Activated CD4-positive, alpha-beta T cell treated with anti-CD3 and anti-CD28 coated beads, Interleukin-2, amount 10 ng/mL, durations not matched to agents 7 days and 5 days (primary cell): ENCODE results near the gene SYT14. TPM values are rescaled to one million over a fixed set of nuclear protein-coding genes. Genes with fewer than 3 reads are reported as not detected.
"Not testable (repeated sequence)": the region's sequence is repeated elsewhere in the genome, so short reads cannot be mapped to it uniquely, and the experiment has no call there.

Source experiments
- CTCF ChIA-PET: fragments of 350-600 bp; sonication (Branson Sonifier 250); formaldehyde crosslinking; loops from one replicate; lab custom pipeline; 2021; ENCODE audit warnings: antibody characterized with exemption; lab: Charles Lee
- POLR2A ChIA-PET: fragments of 350-600 bp; sonication (Branson Sonifier 250); formaldehyde crosslinking; loops from one replicate; lab custom pipeline; 2021; ENCODE audit warnings: antibody characterized with exemption; lab: Charles Lee
- DNase-seq: peaks from one replicate; pipeline ENCODE4 v3.0.0-alpha.2; 2020
- H3K27ac Mint-ChIP-seq: one replicate; pipeline ENCODE4 v1.8.0; 2021; ENCODE audit warnings: mild to moderate bottlenecking, moderate library complexity, mixed read lengths
- H3K27me3 Mint-ChIP-seq: one replicate; pipeline ENCODE4 v1.8.0; 2021; ENCODE audit warnings: mixed read lengths
- H3K36me3 Mint-ChIP-seq: one replicate; pipeline ENCODE4 v1.8.0; 2021; ENCODE audit warnings: low read depth, mixed read lengths
- H3K4me1 Mint-ChIP-seq: one replicate; pipeline ENCODE4 v1.8.0; 2021; ENCODE audit warnings: mixed read lengths
- H3K4me3 Mint-ChIP-seq: one replicate; pipeline ENCODE4 v1.8.0; 2021; ENCODE audit warnings: mild to moderate bottlenecking, moderate library complexity, mixed read lengths
- H3K9me3 Mint-ChIP-seq: one replicate; pipeline ENCODE4 v1.8.0; 2021; ENCODE audit warnings: mixed read lengths
- total RNA-seq, 2 experiments: library from RNA; stranded (reverse); gene quantifications; one replicate each; pipeline ENCODE4 v1.2.3, GENCODE V29; 2021

Gene SYT14
- total RNA-seq, 2 experiments from 2014 or later: not detected

DNA sequence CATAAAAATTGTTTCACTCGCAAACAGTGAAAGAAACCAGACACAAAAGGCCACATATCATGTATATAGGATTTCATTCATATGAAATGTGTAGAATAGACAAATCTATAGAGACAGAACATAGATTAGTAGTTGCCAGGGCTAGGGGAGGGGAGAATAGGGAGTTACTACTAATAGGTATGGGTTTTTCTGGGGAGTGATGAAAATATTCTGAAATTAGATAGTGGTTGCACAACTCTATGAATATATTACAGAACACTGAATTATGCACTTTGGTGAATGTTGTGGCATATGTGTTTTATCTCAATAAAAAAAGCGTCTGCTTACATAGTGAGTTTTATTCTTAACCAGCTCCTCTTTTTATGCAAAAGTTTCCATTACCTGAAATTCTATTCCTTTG, 21.6 kb downstream of the SYT14 start:
- ChIA-PET POLR2A (no interaction called here), CTCF (no interaction called here)
- Mint-ChIP-seq H3K4me1 (no peaks in the 10 kb centered on the region), H3K4me3 (no peak overlapping the region), H3K36me3 (no peaks in the 10 kb centered on the region), H3K9me3 (no peaks in the 10 kb centered on the region), H3K27me3 (peaks cover 9% of the 10 kb centered on the region), H3K27ac (no peak overlapping the region)
- no peak for DNase-seq

DNA sequence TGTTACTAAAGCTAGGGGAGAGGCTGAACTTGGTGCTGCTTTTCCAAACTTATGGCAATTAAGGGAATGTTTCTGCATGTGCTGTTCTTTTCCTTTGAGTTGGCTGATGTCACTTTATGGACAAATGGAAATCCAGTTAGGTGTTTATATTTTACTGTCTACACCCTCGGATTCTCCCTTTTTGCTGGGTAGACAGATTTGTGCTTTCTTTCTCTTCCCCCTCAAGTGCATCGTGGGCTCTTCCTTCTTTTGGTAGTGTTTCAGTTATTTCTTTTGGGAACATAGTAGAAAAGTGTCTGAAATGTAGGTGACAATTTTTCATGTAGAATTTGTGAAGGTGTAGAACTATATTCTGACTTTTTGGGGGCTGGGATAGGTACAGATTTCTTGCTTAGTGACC, 22.9 kb downstream of the SYT14 start:
- POLR2A ChIA-PET: no interaction called here
- Mint-ChIP-seq H3K4me3 (no peak overlapping the region), H3K4me1 (no peaks in the 10 kb centered on the region), H3K36me3 (no peaks in the 10 kb centered on the region), H3K27me3 (peaks cover 9% of the 10 kb centered on the region), H3K9me3 (no peaks in the 10 kb centered on the region), H3K27ac (no peak overlapping the region)
- DNase-seq: no peak
- CTCF ChIA-PET: no interaction called here

DNA sequence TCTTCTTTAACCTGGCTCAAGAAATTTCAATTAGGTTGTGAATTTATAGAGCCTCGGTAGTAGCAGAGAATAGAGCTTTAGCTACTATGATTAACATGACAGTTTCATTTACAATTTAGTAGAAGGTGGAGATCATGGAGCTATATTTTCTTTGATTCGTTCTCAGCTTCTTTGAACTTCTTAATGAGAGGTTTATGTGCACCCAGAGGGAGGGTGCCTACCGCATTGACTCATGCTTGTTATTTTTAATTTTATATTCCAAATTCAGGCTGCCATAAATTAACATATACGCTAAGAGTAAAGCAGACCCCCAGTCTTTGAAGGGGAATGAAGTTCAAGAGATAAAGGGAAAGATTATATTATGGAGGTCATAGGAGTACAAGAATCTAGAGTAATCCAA, 24.4 kb downstream of the SYT14 start:
- POLR2A ChIA-PET: no interaction called here
- CTCF ChIA-PET: no interaction called here
- H3K4me3 Mint-ChIP-seq: no peak overlapping the region
- no peaks in the 10 kb centered on the region for H3K9me3 Mint-ChIP-seq
- no peaks in the 10 kb centered on the region for H3K4me1 Mint-ChIP-seq
- H3K27ac Mint-ChIP-seq: no peak overlapping the region
- H3K36me3 Mint-ChIP-seq: no peaks in the 10 kb centered on the region
- H3K27me3 Mint-ChIP-seq: peaks cover 9% of the 10 kb centered on the region
- DNase-seq: no peak

DNA sequence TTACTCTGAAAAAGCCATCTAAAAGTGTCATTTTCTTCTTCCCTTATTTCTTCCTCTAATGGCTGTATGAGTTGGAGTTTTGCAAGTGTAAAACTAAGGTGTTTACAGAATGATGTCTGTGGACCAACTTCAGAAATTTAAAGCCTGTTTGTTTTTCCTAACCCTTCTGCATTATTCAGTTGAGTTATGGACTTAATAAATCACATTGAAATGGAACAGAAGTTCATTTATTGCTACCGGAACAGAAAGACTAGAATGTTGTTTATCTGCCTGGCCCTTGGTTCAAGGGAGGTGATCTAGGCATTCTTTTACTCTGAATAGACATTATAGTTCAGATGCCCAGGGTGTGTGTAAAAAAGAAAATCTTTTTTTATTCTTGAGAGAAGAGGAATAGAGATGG, 24.8 kb downstream of the SYT14 start:
- POLR2A ChIA-PET: no interaction called here
- no peaks in the 10 kb centered on the region for H3K4me1 Mint-ChIP-seq
- H3K27me3 Mint-ChIP-seq: peaks cover 9% of the 10 kb centered on the region
- H3K4me3 Mint-ChIP-seq: no peak overlapping the region
- CTCF ChIA-PET: no interaction called here
- no peaks in the 10 kb centered on the region for H3K36me3 Mint-ChIP-seq
- no peak for DNase-seq
- H3K27ac Mint-ChIP-seq: no peak overlapping the region
- no peaks in the 10 kb centered on the region for H3K9me3 Mint-ChIP-seq

DNA sequence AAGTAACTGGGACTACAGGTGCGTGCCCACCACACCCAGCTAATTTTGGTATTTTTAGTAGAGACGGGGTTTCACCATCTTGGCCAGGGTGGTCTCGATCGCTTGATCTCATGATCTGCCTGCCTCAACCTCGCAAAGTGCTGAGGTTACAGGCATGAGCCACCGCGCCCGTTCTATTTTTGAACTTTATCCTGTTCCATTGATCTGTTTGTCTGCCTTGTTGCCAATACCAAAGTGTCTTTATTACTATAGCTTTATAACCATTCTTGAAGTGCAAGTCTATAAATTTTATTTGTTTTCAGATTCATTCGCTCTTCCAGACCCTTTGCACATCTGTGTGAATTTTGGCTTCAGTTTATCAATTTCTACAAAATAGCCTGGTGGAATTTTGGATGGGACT, 28.0 kb downstream of the SYT14 start:
- Mint-ChIP-seq H3K36me3 (no peaks in the 10 kb centered on the region), H3K9me3 (no peaks in the 10 kb centered on the region), H3K4me3 (no peak overlapping the region), H3K27me3 (peaks cover 8% of the 10 kb centered on the region), H3K4me1 (no peaks in the 10 kb centered on the region), H3K27ac (no peak overlapping the region)
- ChIA-PET POLR2A (no interaction called here), CTCF (no interaction called here)
- no peak for DNase-seq

DNA sequence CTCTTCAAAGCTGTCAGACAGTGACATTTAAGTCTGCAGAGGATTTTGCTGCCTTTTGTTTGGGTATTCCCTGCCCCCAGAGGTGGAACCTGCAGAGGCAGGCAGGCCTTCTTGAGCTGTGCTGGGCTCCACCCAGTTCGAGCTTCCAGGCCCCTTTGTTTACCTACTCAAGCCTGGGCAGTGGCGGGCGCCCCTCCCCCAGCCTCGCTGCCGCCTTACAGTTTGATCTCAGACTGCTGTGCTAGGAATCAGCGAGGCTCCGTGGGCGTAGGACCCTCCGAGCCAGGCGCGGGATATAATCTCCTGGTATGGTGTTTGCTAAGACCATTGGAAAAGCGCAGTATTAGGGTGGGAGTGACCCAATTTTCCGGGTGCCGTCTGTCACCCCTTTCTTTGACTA, 40.7 kb downstream of the SYT14 start:
- H3K4me3 Mint-ChIP-seq, H3K27ac Mint-ChIP-seq, DNase-seq, H3K27me3 Mint-ChIP-seq, H3K4me1 Mint-ChIP-seq, CTCF ChIA-PET, POLR2A ChIA-PET, H3K36me3 Mint-ChIP-seq, H3K9me3 Mint-ChIP-seq: not testable (repeated sequence)

DNA sequence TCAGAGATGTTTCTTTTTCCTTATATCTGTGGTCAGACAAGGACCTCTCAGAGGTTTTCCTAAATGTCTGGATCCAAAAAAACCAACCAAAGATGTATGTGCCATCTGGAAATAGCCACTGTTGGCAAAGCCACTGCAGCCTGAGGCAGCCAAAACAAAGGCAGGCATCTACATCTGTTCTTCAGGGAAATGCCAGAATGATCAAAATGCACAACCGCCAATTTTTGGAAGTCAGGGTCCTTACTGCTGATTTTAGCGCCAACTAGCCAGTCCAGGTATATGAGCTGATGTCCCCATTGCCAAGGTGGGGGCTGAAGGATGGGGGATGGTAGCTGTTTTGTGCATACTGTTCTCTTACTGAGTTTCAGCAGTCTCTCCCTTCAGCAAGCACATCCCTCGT, 45.9 kb downstream of the SYT14 start:
- no peak for DNase-seq
- CTCF ChIA-PET: no interaction called here
- Mint-ChIP-seq H3K36me3 (no peaks in the 10 kb centered on the region), H3K9me3 (no peaks in the 10 kb centered on the region), H3K27ac (no peak overlapping the region), H3K4me1 (no peaks in the 10 kb centered on the region), H3K27me3 (peaks cover 9% of the 10 kb centered on the region), H3K4me3 (no peak overlapping the region)
- POLR2A ChIA-PET: interaction anchor here (0.6 kb wide), 1 partner anchor 9 kb away, joined by 4 read pairs; no protein-coding TSS in a partner anchor

DNA sequence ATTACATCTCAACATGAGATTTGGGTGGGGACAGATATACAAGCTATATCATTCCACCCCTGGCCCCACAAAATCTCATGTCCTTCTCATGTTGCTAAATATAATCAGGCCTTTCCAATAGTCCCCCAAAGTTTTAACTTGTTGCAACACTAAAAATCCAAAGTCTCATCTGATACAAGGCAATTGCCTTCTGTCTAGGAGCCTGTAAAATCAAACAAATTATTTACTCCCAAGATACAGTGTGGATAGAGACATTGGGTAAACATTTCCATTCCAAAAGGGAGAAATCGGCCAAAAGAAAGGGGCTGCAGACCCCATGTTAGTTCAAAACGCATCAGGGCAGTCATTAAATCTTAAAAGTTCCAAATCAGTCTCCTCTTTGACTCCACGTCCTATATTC, 47.0 kb downstream of the SYT14 start:
- no peak for DNase-seq
- no peaks in the 10 kb centered on the region for H3K36me3 Mint-ChIP-seq
- H3K9me3 Mint-ChIP-seq: no peaks in the 10 kb centered on the region
- no peak overlapping the region for H3K4me3 Mint-ChIP-seq
- H3K4me1 Mint-ChIP-seq: no peaks in the 10 kb centered on the region
- H3K27me3 Mint-ChIP-seq: peaks cover 11% of the 10 kb centered on the region
- POLR2A ChIA-PET: no interaction called here
- CTCF ChIA-PET: no interaction called here
- no peak overlapping the region for H3K27ac Mint-ChIP-seq

DNA sequence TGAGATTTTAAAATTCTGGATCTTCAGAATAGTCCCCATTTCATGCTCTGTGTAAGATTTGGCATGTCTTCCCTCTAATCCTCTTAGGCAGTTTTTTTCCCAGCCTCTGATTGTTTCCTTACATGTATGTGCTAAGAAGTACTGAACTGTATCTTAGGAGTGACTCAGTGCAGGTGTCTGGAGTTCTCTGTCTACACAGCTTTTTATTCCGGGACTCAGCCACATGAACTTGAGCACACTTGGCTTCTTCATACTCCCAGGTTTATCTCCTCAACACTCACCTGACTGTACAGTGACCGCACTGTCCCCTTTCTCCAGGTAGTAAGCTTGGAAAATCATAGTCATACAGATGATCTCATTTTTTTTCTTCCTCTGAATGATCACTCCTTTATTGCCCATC, 50.7 kb downstream of the SYT14 start:
- Mint-ChIP-seq H3K4me1 (no peaks in the 10 kb centered on the region), H3K27me3 (peaks cover 8% of the 10 kb centered on the region), H3K4me3 (no peak overlapping the region), H3K27ac (no peak overlapping the region), H3K36me3 (no peaks in the 10 kb centered on the region), H3K9me3 (no peaks in the 10 kb centered on the region)
- CTCF ChIA-PET: no interaction called here
- DNase-seq: no peak
- POLR2A ChIA-PET: no interaction called here

DNA sequence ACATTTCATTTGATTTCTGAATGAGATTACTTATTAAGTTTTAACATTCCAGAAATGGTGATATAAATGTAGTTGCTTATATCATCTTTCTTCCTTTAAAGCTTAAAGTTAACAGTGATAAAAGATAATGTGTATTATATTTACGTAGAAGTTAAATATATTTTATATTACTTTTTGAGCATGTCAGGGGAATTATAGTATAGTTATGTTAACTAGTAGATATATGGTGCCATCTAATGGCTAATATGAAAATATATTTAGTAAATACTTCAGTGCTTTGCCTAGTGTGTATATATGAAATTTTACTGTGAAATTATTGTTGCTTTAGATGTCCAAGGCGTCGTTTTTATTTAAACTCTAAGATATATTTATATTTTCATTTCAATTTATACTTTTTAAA, 51.5 kb downstream of the SYT14 start:
- H3K9me3 Mint-ChIP-seq: no peaks in the 10 kb centered on the region

DNA sequence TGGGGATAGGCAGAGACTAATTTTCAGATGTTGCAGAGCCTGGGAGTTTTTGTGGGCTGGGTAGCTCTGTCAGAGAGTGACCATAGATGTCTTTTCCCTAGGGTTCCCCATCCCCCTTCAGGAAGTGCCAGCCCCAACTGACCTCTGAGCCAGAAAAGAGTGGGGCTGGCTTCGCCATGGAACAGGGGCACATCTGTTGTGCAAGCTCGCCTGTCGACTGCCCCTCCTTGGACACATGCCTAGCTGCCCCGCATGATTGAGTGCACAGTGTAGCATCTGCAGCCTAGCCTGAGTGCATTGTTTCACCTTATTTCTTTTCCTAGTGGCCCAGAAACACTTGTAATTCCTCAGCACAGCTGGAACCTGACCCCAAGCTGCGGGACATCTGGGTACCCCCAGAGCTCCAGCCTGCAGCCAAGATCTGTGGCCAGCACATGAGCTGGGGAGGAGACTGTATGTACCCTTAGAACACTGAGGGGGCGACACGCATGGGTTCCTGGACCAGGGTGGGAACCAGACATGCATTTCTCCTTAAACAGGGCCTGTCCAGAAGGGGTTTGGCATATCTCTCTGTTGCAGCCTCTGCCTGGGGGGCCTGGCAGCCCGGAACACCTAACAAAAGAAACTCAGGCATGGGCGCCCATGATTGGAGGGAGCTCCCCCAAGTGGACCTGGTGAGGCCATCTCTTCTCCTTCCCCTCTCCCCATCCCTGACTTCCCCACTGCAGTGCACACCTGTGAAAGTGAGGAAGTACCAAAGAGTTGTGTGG, 55.2 kb downstream of the SYT14 start:
- Mint-ChIP-seq H3K4me3 (no peak overlapping the region), H3K9me3 (no peaks in the 10 kb centered on the region), H3K36me3 (no peaks in the 10 kb centered on the region), H3K4me1 (no peaks in the 10 kb centered on the region), H3K27me3 (peaks cover 9% of the 10 kb centered on the region), H3K27ac (no peak overlapping the region)
- ChIA-PET CTCF (no interaction called here), POLR2A (interaction anchor here (0.6 kb wide), 1 partner anchor 9 kb away, joined by 4 read pairs; no protein-coding TSS in a partner anchor)
- DNase-seq: no peak

More for the DNA sequence above, 51.5 kb downstream of the SYT14 start:
- Mint-ChIP-seq H3K36me3 (no peaks in the 10 kb centered on the region), H3K4me1 (no peaks in the 10 kb centered on the region), H3K27me3 (peaks cover 8% of the 10 kb centered on the region), H3K4me3 (no peak overlapping the region), H3K27ac (no peak overlapping the region)
- DNase-seq: no peak
- POLR2A ChIA-PET: no interaction called here
- CTCF ChIA-PET: no interaction called here

DNA sequence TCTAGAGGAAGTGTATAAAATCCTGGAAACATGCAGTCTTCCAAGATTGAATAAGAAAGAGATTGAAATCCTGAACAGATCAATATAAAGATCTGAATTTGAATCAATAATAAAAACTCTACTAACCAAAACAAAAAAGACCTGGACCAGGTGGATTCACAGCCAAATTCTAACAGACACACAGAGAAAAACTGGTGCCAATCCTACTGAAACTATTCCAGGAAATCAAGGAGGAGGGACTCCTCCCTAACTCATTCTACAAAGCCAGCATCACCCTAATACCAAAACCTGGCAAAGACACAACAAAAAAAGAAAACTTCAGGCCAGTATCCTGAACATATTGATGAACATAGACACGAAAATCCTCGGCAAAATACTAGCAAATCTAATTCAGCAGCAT, 58.3 kb downstream of the SYT14 start:
- CTCF ChIA-PET: no interaction called here
- Mint-ChIP-seq H3K27ac (no peak overlapping the region), H3K27me3 (peaks cover 5% of the 10 kb centered on the region), H3K4me3 (no peak overlapping the region), H3K36me3 (no peaks in the 10 kb centered on the region), H3K9me3 (no peaks in the 10 kb centered on the region), H3K4me1 (no peaks in the 10 kb centered on the region)
- POLR2A ChIA-PET: no interaction called here
- no peak for DNase-seq

DNA sequence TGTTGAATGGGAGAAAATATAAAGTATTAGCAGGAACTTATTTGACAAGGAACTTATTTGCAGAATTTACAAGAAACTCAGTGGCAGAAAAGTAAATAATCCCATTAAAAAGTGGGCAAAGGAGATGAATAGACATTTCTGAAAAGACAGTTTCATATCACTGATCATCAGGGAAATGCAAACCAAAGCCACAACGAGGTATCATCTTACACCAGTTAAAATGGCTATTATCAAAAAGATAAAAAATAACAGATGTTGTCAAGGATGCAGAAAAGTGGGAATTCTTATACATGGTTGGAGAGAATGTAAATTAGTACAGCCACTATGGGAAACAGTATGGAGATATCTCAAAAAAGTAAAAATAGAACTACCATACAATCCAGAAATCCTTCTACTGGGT, 61.0 kb downstream of the SYT14 start:
- Mint-ChIP-seq H3K36me3 (no peaks in the 10 kb centered on the region), H3K9me3 (no peaks in the 10 kb centered on the region), H3K27me3 (peaks cover 7% of the 10 kb centered on the region), H3K4me1 (no peaks in the 10 kb centered on the region), H3K4me3 (no peak overlapping the region), H3K27ac (no peak overlapping the region)
- CTCF ChIA-PET: no interaction called here
- DNase-seq: no peak
- POLR2A ChIA-PET: no interaction called here

DNA sequence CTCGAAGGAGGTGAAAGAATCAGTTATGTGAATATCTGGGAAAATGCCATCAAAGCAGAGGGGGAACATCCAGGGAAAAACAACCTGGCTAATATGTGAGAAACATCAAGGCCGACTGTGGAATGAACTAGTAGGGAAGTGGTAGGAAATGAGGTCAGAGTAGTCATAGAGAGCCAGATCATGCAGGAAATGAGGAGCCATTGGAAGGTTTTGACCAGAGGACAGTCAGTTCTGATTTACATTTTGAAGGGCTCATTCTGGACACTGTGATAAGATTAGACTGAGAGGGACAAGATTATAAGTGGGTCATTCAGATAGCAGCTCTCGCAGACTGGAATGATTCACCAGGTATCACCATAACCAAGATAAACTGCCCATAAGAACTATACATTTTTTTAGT, 63.7 kb downstream of the SYT14 start:
- H3K27me3 Mint-ChIP-seq: peaks cover 10% of the 10 kb centered on the region
- H3K9me3 Mint-ChIP-seq: no peaks in the 10 kb centered on the region
- no peak overlapping the region for H3K4me3 Mint-ChIP-seq
- no peak for DNase-seq
- ChIA-PET CTCF (no interaction called here), POLR2A (no interaction called here)
- no peaks in the 10 kb centered on the region for H3K4me1 Mint-ChIP-seq
- no peak overlapping the region for H3K27ac Mint-ChIP-seq
- H3K36me3 Mint-ChIP-seq: no peaks in the 10 kb centered on the region
